Measurements from ENCODE around the gene NUFIP2.
"Not testable (repeated sequence)": the region's sequence is repeated elsewhere in the genome, so short reads cannot be mapped to it uniquely, and the experiment has no call there.

The NUFIP2 gene

GRCh38 chr17:29278692-29279091 lies 15.3 kb downstream of the NUFIP2 start:
- no peak for DNase-seq (ENCODE audit: low spot score)

GRCh38 chr17:29273924-29274323 lies 20.0 kb downstream of the NUFIP2 start:
- no peak for DNase-seq (ENCODE audit: low spot score)

DNA sequence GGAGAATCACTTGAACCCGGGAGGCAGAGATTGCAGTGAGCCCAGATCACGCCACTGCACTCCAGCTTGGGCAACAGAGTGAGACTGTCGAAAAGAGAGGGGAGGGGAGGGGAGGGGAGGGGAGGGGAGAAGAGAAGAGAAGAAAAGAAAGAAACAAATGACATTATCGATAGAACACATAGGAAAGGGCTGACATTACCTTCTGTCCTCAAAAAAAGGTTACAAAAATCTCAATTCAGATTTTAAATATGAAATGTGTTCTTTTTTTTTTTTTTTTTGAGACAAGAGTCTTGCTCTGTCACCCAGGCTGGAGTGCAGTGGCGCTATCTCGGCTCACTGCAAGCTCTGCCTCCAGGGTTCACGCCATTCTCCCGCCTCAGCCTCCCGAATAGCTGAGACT lies 22.0 kb downstream of the NUFIP2 start:
- not testable (repeated sequence) for DNase-seq (ENCODE audit: low spot score)

DNA sequence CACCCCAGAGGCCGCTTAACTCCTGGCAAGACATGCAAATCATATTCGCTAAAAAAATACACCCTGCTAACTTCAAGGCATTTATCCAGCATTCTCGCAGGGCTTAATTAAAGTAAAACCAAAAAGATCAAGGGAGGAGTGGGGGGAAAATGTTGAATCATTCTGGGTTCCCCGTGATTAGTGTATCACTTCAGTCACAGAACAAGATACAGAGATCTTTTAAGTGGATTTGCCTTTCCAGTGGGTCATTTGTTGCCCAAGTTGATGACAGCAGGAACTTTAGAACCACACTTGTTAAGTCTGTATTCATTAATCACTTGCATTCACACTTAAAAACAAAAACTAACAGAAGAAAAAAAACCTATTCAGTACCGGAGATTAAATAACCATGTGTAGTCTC lies 30.0 kb downstream of the NUFIP2 start:
- no peak for DNase-seq (ENCODE audit: low spot score)

DNA sequence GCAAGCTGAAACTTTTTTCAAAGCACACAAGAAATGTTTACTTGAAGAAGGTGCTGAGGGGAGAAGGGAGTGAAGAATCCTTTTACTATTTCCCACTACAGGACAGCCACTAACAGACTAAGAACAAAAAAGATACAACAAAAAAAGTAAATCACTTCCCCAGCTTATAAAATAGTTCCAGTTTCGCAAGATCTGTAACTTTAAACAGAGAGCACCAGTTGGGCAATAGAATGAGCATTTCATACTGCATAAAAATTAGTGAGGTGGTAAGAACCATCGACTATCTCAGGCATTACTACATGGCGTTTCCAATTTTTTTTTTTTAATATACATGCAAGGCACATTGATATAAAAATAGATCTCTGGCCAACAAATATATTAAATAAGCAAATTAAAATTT lies 36.2 kb downstream of the NUFIP2 start:
- DNase-seq (ENCODE audit: low spot score): no peak

GRCh38 chr17:29256735-29257466 lies 37.0 kb downstream of the NUFIP2 start:
- DNase-seq (ENCODE audit: low spot score): no peak

DNA sequence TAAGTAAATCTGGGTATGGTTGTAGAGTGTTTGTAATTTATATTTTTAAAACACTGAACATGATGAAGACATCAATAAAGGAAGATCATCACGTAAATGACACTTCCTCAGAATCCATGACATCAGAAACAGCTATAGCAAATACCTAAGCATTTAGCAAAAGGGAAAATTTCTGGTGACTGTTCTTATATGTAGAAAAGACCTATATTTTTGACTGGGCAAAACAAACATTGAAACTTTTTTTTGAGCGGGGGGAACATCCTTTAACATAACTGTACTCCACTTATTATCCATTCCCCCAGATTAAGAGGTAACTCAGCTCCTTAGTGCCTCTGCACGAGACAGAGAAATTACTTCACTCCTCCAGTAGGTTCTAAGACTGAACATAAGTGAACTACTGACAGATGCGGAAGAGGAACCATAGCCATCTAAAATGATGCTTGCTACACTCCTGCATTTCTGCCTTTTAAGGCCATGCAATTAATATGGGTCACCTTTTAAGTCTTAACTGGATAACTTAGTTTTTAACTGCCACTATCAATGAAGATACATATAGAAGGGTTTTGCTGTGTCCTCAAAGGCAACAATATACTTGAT lies 37.9 kb downstream of the NUFIP2 start:
- DNase-seq (ENCODE audit: low spot score): no peak

GRCh38 chr17:29253037-29253436 lies 40.9 kb downstream of the NUFIP2 start:
- no peak for DNase-seq (ENCODE audit: low spot score)

GRCh38 chr17:29252101-29252791 lies 41.7 kb downstream of the NUFIP2 start:
- peak; percentile 24 for DNase-seq (ENCODE audit: low spot score)

GRCh38 chr17:29251184-29251583 lies 42.8 kb downstream of the NUFIP2 start:
- DNase-seq (ENCODE audit: low spot score): no peak

GRCh38 chr17:29250666-29251065 lies 43.3 kb downstream of the NUFIP2 start:
- DNase-seq (ENCODE audit: low spot score): peak; percentile 46

DNA sequence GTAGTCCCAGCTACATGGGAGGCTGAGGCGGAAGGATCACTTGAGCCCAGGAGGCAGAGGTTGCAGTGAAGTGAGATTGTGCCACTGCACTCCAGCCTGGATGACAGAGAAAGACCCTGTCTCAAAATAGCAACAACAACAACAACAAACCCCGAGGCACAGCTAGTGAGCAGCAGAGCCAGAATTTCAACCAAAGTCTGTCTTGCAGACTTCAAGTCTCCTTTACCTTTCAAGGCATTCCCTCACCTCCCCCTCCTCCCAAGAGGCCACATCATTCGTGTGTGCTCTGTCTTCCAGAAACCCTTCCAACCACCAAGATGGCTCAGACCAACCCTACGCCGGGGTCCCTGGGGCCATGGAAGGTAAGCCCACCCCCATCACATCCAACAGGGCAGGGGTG lies 45.1 kb downstream of the NUFIP2 start:
- DNase-seq (ENCODE audit: low spot score): no peak

- no peak for DNase-seq (ENCODE audit: low spot score)
These were observed 46.7 kb downstream of the NUFIP2 start for GRCh38 chr17:29247219-29247618.

GRCh38 chr17:29246628-29247027 lies 47.3 kb downstream of the NUFIP2 start, which contains the start of gene CRYBA1:
CRYBA1 (plus strand) TSS chr17:29246859; CDS start chr17:29246864, 5 bp downstream.
- DNase-seq (ENCODE audit: low spot score): no peak

GRCh38 chr17:29245401-29245800 lies 48.5 kb downstream of the NUFIP2 start:
- DNase-seq (ENCODE audit: low spot score): no peak

- peak; percentile 35 for DNase-seq (ENCODE audit: low spot score)
These were observed 50.2 kb downstream of the NUFIP2 start for GRCh38 chr17:29243792-29244191.

DNA sequence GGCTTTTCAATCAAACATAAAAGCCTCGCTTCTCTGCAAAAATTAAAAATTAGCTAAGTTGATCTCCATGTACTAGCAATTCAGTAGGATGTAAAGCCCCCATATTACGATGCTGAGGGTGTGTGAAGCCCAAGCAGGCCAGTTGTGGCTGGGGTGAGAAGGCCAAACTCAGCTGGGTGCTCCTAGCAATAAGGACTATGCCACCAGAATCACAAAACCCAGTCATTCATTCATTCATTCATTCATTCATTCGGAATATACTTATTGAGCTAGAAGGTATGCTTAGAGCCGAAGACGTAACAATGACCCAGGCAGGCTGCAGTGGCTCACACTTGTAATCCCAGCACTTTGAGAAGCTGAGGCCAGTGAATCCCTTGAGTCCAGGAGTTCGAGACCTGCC lies 51.2 kb downstream of the NUFIP2 start:
- DNase-seq (ENCODE audit: low spot score): no peak

DNA sequence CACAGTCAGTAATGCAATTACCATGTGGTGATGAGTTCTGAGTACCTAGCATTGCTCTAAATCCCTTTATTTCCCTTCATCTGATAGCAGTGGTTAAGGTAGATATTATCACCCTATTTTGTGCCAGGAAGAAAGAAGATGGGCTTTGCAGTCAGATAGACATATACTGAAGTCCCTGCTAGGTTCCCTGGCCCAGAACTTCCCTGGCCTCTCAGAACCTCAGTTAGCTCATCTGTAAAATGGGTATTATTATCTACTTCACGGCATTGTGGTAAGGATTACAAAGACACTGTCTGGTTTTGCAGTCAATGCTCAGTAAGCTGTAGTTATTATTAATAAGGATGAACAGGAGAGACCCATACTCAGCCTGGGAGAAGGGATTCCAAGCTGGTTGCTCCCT lies 51.9 kb downstream of the NUFIP2 start:
- no peak for DNase-seq (ENCODE audit: low spot score)

DNA sequence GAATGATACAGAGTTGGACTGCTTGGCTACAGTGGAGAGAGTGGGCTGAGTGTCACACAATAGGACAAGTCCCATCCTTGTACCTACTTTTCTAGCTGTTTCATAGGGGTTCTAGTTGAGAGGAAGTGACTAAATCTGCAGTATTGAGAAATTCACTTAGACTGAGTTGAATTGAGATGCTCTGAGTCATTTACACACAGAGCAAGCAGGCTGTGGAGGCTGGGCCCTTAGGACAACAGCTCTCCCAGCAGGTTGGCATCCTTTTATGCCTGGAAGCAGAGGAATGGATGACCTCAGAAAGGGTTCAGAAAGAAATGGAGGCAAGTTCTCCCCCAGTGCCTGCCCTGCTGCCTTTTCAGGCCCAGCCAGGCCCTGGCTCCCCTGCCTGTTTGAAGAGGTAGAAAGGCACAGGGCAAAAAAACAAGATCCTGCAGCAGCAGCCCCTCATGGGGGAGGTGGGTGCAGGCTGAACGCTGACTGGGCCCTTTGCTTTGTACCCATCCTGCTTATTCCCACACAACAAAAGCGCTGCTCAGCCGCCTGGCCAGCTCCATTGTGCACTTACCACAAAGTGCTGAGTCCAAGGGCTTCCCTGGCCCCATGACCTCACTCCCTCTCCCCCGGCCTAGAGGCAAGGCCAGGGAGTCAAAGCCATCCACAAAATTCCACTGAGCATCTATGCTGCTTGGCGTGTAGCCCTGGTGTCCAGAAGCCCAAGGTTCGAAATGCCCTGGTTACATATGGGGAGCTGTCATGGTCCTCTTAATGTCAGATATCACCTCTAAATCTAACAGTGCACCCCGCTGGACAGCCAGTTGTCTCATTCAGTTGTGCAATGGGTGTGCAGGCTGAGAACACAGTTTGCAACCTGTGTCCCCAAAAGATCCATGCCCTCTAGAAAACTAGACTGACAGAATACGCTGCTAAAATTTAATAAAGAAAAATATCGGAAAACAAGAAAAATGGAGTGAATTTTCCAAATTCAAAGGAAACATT lies 52.7 kb downstream of the NUFIP2 start:
- peak; percentile 91 for DNase-seq (ENCODE audit: low spot score)

DNA sequence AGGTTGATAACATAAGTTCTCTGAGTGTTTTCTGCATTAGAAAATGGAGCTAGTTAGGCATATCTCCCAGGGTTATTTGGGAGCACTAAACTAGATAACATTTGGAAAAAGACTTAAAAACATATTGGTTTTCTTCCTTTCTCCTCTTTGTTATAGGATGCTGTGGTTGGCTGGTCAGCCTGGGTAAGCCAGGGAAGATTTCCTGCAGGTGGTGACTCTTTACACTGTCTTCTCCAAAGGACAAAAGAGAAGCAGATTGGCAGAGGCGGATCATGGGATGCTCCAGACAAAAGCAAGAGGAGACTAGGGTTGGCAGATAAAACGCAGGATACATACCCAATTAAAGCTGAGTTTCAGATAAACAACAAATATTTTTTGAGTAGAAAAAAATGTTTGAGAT lies 53.5 kb downstream of the NUFIP2 start:
- no peak for DNase-seq (ENCODE audit: low spot score)

DNA sequence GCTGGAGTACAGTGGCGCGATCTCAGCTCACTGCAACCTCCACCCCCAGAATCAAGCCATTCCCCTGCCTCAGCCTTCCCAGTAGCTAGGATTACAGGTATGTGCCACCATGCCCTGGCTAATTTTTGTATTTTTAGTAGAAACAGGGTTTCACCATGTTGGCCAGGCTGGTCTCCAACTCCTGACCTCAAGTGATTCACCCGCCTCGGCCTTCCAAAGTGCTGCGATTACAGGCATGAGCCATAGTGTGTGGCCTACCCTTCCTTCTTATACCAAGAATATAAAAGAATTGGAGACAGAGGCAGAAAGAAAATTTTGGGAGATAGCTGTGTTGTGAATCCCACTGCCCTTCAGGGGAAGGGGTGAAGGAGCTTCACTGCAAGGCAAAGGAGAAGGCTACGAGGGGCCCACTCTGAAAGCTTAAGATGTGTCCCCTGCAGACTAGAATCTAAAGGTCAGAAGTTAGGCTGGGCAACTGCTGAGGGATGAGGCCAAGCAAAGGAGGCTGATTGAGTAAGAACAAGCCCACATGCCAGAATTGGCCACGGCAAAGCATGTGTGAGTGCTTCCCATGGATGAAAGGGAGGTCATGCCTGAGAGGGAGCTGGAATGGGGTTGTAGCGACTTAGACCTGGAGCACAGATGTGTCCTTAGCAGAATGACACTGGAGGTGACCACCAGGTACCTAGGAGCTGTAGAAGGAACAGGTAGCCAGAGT lies 55.7 kb downstream of the NUFIP2 start:
- DNase-seq (ENCODE audit: low spot score): no peak

Measured in hepatic stellate cell (primary cell).